ENCODE measurements around the gene REXO4.

- TF ChIP-seq, protein P1, sequence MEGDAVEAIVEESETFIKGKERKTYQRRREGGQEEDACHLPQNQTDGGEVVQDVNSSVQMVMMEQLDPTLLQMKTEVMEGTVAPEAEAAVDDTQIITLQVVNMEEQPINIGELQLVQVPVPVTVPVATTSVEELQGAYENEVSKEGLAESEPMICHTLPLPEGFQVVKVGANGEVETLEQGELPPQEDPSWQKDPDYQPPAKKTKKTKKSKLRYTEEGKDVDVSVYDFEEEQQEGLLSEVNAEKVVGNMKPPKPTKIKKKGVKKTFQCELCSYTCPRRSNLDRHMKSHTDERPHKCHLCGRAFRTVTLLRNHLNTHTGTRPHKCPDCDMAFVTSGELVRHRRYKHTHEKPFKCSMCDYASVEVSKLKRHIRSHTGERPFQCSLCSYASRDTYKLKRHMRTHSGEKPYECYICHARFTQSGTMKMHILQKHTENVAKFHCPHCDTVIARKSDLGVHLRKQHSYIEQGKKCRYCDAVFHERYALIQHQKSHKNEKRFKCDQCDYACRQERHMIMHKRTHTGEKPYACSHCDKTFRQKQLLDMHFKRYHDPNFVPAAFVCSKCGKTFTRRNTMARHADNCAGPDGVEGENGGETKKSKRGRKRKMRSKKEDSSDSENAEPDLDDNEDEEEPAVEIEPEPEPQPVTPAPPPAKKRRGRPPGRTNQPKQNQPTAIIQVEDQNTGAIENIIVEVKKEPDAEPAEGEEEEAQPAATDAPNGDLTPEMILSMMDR (IDR thresholded peaks at IDR 0.05; ENCODE audit: poor library complexity, severe bottlenecking): no peak
- TF ChIP-seq TAF1 (IDR thresholded peaks at IDR 0.05; ENCODE audit: low read depth) (no peak), EZH2 (IDR thresholded peaks at IDR 0.05; ENCODE audit: borderline replicate concordance, insufficient read depth, low read length, poor library complexity, severe bottlenecking) (no peak), RAD21 (conservative IDR thresholded peaks at IDR 0.05) (no peak), POLR2AphosphoS5 (IDR thresholded peaks at IDR 0.05) (no peak)
- TF ChIP-seq, protein P2, sequence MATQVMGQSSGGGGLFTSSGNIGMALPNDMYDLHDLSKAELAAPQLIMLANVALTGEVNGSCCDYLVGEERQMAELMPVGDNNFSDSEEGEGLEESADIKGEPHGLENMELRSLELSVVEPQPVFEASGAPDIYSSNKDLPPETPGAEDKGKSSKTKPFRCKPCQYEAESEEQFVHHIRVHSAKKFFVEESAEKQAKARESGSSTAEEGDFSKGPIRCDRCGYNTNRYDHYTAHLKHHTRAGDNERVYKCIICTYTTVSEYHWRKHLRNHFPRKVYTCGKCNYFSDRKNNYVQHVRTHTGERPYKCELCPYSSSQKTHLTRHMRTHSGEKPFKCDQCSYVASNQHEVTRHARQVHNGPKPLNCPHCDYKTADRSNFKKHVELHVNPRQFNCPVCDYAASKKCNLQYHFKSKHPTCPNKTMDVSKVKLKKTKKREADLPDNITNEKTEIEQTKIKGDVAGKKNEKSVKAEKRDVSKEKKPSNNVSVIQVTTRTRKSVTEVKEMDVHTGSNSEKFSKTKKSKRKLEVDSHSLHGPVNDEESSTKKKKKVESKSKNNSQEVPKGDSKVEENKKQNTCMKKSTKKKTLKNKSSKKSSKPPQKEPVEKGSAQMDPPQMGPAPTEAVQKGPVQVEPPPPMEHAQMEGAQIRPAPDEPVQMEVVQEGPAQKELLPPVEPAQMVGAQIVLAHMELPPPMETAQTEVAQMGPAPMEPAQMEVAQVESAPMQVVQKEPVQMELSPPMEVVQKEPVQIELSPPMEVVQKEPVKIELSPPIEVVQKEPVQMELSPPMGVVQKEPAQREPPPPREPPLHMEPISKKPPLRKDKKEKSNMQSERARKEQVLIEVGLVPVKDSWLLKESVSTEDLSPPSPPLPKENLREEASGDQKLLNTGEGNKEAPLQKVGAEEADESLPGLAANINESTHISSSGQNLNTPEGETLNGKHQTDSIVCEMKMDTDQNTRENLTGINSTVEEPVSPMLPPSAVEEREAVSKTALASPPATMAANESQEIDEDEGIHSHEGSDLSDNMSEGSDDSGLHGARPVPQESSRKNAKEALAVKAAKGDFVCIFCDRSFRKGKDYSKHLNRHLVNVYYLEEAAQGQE (IDR thresholded peaks at IDR 0.05; ENCODE audit: borderline replicate concordance): no peak
Observed at GRCh38 chr9:133439337-133439736, 21.5 kb upstream of the REXO4 start.

Measured in neural cell (in vitro differentiated cells).